NOMO-1 (cell line): ENCODE measurements around the gene TEAD1.

Experiments
- DNase-seq, 2 experiments: peaks; one replicate each; lab custom pipeline; 2025; ENCODE audit not compliant: unreplicated experiment in 2 of 2; lab: John Stamatoyannopoulos, UW

The TEAD1 gene

DNA sequence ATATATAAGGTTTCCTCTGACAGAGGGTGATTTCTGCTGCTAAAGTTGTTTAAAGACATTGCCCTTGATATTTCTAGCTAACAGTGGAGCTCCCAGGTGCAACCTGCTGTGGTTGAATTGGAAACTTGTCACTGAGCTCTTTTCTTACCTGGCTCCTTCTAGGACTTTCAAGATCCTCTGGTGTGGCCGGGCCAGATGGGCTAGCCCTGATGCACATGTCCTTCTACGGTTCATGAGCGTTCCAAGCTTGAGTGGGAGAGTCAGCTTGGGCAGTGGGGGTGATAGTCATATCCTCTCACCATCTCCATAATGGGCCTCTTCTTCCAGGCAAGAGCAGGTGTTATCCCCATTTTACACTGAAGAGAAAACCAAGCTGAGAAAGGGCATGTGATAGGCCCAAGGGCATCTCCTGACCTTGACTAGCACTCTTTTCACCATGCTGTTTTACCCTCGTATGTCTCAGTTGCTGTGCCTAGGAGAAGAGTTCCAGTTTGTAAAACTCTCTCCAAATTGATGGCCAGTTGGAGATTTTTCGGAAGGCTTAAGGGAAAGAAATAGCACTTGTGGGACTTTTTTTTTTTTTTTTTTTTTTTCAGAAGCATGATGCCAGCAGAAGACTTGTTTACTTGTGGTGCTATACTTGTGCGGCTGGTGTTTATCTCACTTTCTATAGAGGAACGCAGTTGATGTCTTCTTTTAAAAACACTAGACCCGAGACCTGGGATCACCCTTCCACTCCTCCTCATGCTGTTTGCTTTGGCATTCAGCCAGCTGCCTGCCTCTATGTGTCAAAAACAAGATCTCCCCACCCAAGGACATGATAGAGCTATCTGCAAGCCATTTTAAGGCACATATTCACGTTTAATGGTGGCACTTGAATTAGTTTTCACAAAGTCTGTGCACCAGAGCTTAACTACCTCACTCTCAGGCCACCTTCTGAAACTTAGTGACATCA lies 32.6 kb downstream of the TEAD1 start:
- no peak for DNase-seq

DNA sequence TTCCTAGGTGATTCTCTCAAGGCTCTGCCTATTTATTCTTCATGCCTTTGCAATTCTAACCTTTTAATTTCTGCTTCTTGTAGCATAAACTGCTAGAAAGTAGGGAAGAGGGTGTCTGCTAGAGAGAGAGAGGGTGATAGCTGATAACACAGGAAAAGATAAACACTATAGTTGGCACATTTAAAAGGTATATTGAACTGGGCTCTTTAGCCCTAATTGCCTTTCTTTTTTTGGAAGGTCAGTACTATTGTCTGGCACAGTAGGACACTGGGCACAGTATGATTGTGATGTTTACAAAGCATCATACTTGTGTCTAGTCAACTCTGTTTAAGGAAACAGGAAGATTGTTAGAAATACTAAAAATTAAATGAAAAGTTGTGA lies 33.3 kb downstream of the TEAD1 start:
- no peak for DNase-seq

DNA sequence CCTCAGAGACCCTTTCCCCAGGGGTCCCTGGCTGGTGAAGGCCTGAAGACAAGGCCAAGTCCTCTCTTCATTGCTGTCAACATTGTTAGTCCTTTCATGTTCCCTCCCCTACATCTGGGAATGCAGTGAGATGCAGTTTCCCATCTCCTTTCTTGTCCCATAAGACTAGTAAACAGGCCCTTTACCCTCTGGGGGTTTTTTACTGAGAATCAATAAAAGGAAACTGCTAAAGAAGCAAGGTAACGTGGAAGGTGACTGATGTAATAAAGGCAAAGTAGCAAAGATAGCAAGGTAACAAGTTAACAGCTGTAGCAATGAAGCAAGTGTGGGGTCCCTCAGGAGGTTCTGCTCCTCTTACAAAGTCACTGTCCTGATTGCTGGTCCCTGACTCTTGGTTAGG lies 37.3 kb downstream of the TEAD1 start:
- no peak for DNase-seq

DNA sequence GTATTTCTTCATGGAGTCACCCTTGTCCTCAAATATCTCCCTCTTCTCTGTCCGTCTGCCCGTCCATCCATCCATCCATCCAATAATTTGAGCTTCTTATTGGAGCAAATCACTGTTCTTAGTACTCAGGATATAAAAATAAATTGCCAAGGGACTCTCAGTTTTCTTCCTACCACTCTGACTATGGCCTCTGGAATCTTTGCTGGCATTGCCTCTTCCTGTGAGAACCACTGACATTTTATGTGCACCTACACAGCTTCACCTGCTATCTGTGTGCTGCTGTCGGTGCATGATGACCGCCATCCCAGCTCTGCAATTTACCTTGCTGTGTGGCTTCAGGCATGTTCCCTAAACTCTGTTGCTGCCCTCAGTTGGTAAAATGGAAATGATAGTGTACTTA lies 37.9 kb downstream of the TEAD1 start:
- DNase-seq = no peak

- no peak for DNase-seq
Measured at GRCh38 chr11:12715131-12715530, 40.9 kb downstream of the TEAD1 start.

DNA sequence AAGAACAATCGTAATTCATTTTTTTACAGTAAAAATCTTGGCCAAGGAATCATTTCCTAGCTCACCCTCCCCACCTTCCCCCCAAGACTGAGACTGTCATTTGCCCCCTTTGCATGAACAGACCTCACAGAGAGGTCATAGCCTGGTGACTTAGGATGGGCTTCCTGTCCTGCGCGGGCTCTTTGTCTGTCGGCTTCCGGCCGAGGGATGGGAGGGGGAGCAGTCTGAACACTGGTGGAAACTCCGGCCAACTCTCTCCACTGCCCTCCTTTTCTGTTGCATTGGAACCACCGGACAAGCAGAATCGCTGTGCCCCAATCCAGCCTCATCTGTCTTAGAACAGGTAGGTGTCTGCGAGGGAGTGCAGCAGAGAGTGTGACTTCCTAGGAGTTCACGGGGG lies 41.7 kb downstream of the TEAD1 start:
- no peak for DNase-seq

DNA sequence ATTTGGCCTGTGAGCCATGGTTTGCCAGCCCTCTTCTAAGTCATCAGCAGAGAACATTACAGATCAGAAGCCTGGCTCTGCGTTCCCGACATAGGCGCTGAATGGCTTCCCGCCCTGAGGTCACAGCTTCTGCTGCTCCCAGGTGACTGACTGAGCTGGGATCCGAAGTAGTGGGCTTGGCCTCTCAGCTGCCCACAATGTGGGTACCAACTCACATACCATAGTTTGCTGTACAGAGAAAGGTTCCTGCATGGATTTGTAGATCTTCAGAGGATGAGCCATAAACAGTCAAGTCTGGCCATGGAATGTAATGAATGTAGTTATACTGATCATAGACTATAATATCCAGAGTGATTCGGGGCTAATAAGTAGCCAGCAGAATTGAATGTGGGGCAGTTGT lies 42.6 kb downstream of the TEAD1 start:
- no peak for DNase-seq

DNA sequence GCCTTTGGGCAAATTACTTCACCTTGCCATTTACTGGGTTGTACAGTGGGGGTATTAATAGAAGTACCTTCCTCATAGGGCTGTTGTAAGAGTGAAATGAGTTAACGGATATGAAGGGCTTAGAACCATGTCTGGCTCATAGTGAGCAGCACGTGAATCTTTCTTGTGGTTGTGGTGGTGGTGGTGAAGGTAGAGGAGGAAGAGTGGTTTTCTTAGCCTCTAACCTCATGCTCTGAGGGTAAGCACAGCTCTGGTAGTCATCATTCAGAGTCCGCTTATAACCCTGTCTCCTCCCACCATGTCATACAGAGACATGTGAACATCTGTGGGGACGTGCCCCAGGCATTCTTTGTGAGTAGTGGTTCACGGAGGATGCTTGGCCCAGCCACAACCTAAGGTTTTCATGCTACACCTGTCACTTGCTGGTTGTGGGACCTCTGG lies 43.6 kb downstream of the TEAD1 start:
- no peak for DNase-seq

DNA sequence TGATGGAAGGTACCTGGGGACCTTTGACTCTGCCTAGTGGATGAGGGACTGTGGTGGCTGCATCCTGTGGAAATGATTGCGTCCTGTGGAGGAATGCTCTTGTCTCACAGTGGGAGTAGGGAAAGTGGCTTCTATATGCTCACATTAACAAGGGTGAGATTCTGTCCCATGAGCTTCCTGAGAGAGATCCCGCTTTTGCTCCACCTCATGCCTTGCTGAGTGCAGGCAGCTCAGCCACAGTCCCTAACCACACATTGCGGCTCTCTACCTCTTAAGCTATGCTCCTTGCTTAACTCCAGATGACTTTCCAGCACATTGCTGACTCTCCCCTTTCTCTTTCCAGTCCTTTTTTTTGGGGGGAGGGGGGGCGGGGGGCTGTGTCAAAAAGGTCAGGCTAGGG lies 45.0 kb downstream of the TEAD1 start:
- no peak for DNase-seq

DNA sequence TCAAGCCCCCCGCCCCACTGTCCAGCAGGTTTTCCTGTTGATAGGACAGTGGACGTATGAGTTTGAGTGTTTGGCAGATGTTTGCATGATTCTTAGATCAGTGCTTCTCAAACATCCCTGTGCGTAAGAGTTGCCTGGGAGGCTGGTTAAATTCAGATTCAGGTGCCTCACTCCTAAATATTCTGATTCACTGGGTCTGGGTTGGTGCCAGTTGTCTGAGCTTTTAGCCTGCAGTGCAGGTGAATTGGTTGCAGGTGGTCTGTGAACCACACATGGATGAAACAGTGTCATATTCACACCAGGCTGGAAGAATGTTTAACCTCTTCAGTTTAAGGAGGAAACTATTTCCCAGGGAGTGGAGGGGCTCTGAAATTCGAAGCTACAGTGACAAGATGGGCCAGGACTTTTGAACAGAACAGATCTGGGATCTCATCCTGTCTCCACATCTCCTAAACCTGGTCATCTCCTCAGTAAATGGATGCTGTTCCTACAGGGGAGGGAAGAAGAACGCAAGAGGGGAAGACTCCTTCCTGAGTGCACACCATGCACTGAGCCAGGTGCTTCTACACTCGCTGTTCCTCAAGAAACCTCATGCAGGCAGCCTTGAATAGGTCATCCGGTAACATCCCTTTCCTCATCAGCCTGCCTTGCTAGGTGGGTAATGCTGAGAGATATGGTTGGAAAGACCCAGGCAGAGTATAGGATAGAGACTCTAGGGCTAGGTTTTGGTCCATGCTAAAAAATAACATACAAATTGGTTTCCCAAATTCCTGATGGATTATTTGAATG lies 47.8 kb downstream of the TEAD1 start:
- no peak for DNase-seq

DNA sequence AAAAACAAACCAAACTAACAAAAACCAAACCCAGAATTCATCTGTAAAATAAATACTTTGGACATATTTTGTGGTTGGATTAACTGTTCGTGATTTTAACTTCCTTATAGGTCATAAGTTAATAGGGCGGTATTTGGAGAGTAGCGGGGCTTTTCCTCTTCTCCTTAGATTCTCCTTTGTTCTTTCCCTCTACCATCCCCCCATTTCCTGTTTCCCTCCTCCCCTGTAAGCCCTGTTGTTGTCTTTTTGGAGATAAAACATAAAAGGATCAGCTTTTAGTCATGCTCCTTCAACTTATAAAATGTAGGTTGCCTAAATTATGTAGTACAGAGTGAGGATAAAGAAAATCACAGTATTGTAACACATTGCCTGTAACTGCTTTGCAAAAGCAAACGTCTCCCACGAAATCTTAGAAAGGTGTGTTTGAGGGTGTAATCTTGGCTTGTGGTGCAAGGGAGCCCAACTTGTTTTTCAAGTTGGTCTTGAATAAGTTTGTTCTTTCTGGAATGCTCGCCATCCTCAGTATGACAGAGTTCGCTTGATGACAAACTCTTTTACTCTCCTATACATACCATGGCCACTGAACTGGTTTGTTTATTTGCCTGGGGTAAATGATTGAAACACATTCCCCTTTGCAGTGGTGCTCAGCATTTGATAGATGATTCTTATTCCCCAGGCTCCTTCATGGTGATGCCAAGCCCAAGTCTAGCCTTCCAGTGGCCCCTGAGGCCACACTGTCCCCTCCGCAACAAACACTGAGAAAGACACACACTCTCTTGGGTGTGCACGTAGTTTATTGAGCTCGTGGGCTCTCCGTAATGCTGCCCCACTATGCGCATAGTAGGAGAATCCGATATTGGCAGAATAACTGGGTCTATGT lies 49.4 kb downstream of the TEAD1 start:
- no peak for DNase-seq

GRCh38 chr11:12724301-12725054 lies 50.3 kb downstream of the TEAD1 start:
- DNase-seq = peak; percentile 62 to 71

GRCh38 chr11:12725055-12725862 lies 51.0 kb downstream of the TEAD1 start:
- DNase-seq = no peak

DNA sequence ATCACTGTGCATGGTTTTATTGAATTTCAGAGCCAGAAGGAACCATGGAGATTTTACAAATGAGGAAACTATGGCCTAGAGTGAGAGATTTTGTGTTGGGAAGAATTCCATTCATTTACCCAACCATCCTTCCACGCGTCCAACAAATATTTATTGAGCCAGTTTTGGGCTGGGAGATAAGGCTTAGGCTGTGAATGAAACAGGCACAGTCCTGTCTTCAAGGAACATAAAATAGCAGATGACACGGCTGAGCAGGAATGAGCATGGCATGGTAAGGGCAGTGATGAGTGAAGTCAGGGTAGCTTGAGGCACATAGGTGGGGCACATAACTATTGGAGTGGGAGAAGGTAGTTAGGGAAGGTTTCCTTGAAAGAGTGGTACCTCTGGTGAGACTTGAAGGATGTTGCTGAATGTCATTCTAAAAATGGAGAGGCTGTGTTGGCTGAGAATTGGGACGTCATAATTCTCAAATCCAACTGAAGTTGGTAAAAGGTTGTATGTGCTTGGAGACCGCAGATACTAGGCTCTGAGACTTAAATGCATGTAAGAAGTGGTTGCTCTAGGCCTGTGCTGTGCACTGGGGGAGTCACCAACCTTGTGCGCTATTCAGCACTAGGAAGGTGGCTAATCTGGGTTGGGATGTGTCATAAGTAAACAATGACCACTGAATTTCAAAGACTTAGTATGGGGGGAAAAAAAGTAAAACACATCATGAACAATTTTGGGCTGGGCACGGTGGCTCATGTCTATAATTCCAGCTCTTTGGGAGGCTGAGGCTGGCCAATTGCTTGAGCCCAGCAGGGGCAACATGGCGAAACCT lies 51.9 kb downstream of the TEAD1 start:
- DNase-seq = no peak

DNA sequence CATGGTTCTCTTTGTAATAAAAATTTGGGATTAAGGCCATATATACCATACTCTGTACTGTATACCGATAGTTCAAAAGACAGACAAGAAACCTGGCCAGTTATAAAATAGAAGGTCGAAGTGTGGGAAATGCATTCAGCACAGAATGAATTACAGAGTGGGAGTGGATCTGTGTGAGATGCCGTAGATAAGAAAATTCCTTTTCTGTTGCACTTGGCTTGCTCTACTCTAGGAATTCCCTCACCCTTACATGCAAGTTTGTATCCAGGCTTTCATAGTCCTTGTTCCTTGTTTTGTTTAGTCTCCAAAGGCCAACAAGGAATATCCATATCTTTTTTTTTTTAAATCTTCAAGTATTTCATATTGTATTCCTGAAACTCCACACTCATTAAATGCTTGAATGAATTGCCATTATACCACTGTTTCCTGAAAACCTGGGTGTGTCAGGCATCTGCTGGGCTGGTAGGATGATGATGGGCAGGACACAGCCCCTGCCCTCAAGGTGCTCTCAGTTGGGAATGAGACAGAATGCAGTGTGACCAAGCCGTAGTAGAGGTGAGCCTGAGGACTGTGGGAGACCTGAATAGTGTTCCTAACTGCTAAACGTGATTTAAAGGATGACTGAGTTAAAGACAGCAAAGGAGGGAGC lies 53.5 kb downstream of the TEAD1 start:
- DNase-seq = no peak

GRCh38 chr11:12728417-12728816 lies 54.2 kb downstream of the TEAD1 start:
- DNase-seq = no peak

DNA sequence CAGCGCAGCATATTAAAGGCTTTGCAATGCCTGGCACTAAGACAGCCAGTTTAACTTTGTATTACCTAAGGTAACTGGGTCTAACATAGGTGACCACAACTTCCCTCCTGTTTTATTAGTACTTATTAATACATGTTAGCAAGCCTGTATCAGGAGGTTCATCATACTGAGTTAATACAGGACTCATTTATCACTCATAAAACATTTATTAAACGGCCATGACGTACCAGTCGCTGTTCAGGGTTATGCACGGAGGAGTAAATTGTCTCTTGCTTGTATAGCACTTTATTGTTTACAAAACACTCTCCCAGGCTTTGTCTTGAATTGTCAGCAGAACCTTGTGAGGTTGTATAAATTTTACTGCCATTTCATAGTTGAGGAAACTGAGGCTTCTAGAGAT lies 55.7 kb downstream of the TEAD1 start:
- DNase-seq = no peak

GRCh38 chr11:12731841-12732336 lies 57.7 kb downstream of the TEAD1 start:
- DNase-seq = no peak
